Esophagus squamous epithelium (tissue), 4 donors: ENCODE data around the gene ITGB3.

ENCODE experiments used
- POLR2A ChIP-seq, 4 donors: fragments of 450-650 bp; IDR thresholded peaks; one replicate each; pipeline ENCODE4 v1.6.1; 2017; ENCODE audit warnings: antibody characterized with exemption in 4 of 4, mild to moderate bottlenecking in 4 of 4, moderate library complexity in 3 of 4
- TF ChIP-seq, protein P1 (sequence below), 6 experiments: fragments of 450-650 bp in 4 of 6; fragments of 200-600 bp in 2 of 6; sonication (generic) in 2 of 6; IDR thresholded peaks; one replicate each; pipeline ENCODE4 v1.5.1; 2016 to 2019; ENCODE audit warnings: antibody characterized with exemption in 6 of 6, mild to moderate bottlenecking in 4 of 6, moderate library complexity in 4 of 6

DNA sequence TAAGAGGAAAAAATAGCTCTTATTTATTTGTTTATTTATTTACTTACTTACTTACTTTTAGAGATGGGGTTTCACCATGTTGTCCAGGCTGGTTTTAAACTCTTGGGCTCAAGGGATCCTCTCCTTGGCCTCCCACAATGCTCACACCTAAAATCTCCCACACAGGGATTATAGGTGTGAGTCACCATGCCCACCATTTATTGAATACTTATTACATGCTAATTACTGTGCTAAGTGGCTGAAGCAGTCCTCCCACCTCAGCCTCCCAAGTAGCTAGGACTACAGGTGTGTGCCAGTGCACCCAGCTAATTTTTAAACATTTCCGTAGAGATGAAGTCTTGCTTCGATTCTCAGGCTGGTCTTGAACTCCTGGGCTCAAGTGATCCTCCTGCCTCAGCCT is 11.0 kb upstream of the ITGB3 start:
- TF ChIP-seq, protein P1, sequence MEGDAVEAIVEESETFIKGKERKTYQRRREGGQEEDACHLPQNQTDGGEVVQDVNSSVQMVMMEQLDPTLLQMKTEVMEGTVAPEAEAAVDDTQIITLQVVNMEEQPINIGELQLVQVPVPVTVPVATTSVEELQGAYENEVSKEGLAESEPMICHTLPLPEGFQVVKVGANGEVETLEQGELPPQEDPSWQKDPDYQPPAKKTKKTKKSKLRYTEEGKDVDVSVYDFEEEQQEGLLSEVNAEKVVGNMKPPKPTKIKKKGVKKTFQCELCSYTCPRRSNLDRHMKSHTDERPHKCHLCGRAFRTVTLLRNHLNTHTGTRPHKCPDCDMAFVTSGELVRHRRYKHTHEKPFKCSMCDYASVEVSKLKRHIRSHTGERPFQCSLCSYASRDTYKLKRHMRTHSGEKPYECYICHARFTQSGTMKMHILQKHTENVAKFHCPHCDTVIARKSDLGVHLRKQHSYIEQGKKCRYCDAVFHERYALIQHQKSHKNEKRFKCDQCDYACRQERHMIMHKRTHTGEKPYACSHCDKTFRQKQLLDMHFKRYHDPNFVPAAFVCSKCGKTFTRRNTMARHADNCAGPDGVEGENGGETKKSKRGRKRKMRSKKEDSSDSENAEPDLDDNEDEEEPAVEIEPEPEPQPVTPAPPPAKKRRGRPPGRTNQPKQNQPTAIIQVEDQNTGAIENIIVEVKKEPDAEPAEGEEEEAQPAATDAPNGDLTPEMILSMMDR (IDR thresholded peaks at IDR 0.05) = no peak
- TF ChIP-seq POLR2A (IDR thresholded peaks at IDR 0.05) = no peak
